OCI-LY7 (cell line): ENCODE results near the gene TDRD9. TPM values are rescaled to one million over a fixed set of nuclear protein-coding genes. Genes with fewer than 3 reads are reported as not detected.

Source experiments
- BruUV-seq: library from RNA; stranded (reverse); fragments of 400-500 nt; replicated peaks from 2 replicates; lab custom pipeline; 2021; lab: Mats Ljungman, UMichigan
- CTCF ChIA-PET: fragments of 300-600 bp; sonication (Branson Sonifier 250); formaldehyde crosslinking; loops from one replicate; lab custom pipeline; 2022; ENCODE audit warnings: antibody characterized with exemption; ENCODE audit not compliant: unreplicated experiment; lab: Charles Lee
- POLR2A ChIA-PET: fragments of 300-600 bp; sonication (Branson Sonifier 250); formaldehyde crosslinking; loops from one replicate; lab custom pipeline; 2022; ENCODE audit warnings: antibody characterized with exemption; lab: Charles Lee
- DNase-seq: peaks from one replicate; pipeline ENCODE4 v3.0.0-alpha.2; 2015; ENCODE audit warnings: low spot score
- H2AFZ ChIP-seq: fragments of 200-600 bp; sonication (generic), shearing (Covaris generic); 2 replicates; pipeline ENCODE4 v1.6.1; 2014; ENCODE audit warnings: mild to moderate bottlenecking, antibody characterized with exemption, low read length, moderate library complexity
- H3K27ac ChIP-seq: fragments of 200-600 bp; sonication (generic); 2 replicates; pipeline ENCODE4 v1.5.1; 2014; ENCODE audit warnings: mixed run types, low read depth, mild to moderate bottlenecking, moderate library complexity, low read length, inconsistent platforms; ENCODE audit not compliant: poor library complexity, severe bottlenecking
- H3K36me3 ChIP-seq: fragments of 200-600 bp; sonication (generic); 2 replicates; pipeline ENCODE4 v1.6.1; 2014; ENCODE audit warnings: mild to moderate bottlenecking, antibody characterized with exemption, low read length, moderate library complexity, mixed read lengths; ENCODE audit not compliant: insufficient read depth
- H3K4me1 ChIP-seq: fragments of 200-600 bp; sonication (generic); 2 replicates; pipeline ENCODE4 v1.5.1; 2014; ENCODE audit warnings: mild to moderate bottlenecking, low read length; ENCODE audit not compliant: insufficient read depth, poor library complexity, severe bottlenecking
- H3K4me2 ChIP-seq: fragments of 200-600 bp; sonication (generic); 2 replicates; pipeline ENCODE4 v1.6.1; 2014; ENCODE audit warnings: mild to moderate bottlenecking, low read length
- H3K4me3 ChIP-seq: fragments of 200-600 bp; sonication (generic); 2 replicates; pipeline ENCODE4 v1.5.1; 2014; ENCODE audit warnings: mild to moderate bottlenecking, low read depth, low read length; ENCODE audit not compliant: poor library complexity, severe bottlenecking
- H3K79me2 ChIP-seq: fragments of 200-600 bp; sonication (generic); 2 replicates; pipeline ENCODE4 v1.6.1; 2016; ENCODE audit warnings: low read depth, mild to moderate bottlenecking, low read length, moderate library complexity, mixed read lengths; ENCODE audit not compliant: insufficient read depth
- H3K9me2 ChIP-seq: fragments of 200-600 bp; sonication (generic); 2 replicates; pipeline ENCODE4 v1.6.1; 2016; ENCODE audit warnings: mild to moderate bottlenecking, low read length, mixed read lengths; ENCODE audit not compliant: insufficient read depth
- H3K9me3 ChIP-seq: fragments of 200-600 bp; sonication (generic); 2 replicates; pipeline ENCODE4 v1.6.1; 2014; ENCODE audit warnings: mild to moderate bottlenecking, mixed run types, low read length, mixed read lengths
- H4K20me1 ChIP-seq: fragments of 200-600 bp; sonication (generic); 2 replicates; pipeline ENCODE4 v1.6.1; 2014; ENCODE audit warnings: mild to moderate bottlenecking, antibody characterized with exemption, low read length, moderate library complexity, mixed read lengths; ENCODE audit not compliant: insufficient read depth
- EZH2phosphoT487 ChIP-seq: fragments of 200-600 bp; sonication (generic); IDR thresholded peaks from 2 replicates; pipeline ENCODE4 v1.6.1; 2018; ENCODE audit warnings: low read depth, borderline replicate concordance, mild to moderate bottlenecking, mixed run types, antibody characterized with exemption, low read length, moderate library complexity, mixed read lengths
- intact Hi-C: fragments of 100-400 bp; cut with micrococcal nuclease; formaldehyde crosslinking; loops from one replicate; pipeline ENCODE4 v1.10.0; 2022; ENCODE audit not compliant: unreplicated experiment
- total RNA-seq, 2 experiments: library from RNA; depleted of rRNA in 1 of 2; stranded (reverse); fragments of >200 nt in 1 of 2; shearing (Covaris generic) in 1 of 2; gene quantifications; 2 replicates each; pipeline ENCODE4 v1.2.3, GENCODE V29; 2014 to 2022
- TF ChIP-seq, protein P1 (sequence below): fragments of 200-600 bp; sonication (generic); conservative IDR thresholded peaks from 2 replicates; pipeline ENCODE4 v1.5.1; 2014; ENCODE audit warnings: mild to moderate bottlenecking, antibody characterized with exemption, low read length, moderate library complexity, mixed read lengths

The TDRD9 gene
- total RNA-seq, 2 experiments from 2014 or later, result not detected

DNA sequence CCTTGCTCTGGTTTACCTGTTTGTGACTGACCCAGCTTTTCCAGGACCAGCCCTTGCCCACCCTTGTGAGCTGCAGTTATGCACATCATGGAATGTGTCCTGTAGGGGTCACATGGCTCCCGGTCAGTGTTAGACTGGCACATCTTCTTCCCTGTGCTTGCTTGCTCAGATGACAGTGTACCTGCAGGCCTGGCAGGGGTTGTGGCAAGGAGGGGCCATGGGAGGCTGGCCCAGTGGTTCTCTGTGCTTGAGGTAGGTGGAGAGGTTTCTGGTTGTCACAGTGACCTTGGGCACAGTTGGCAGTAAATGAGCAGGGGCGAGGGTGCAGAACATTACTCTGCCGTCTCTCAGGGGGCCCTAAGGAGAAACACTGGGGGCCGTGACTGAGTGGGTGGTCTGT lies 41.7 kb downstream of the TDRD9 start:
- no peak overlapping the region for H2AFZ ChIP-seq
- H3K4me3 ChIP-seq, result no peak overlapping the region
- no peaks in the 10 kb centered on the region for H3K9me3 ChIP-seq
- no peaks in the 10 kb centered on the region for H3K79me2 ChIP-seq
- no peak overlapping the region for H3K27ac ChIP-seq
- H3K4me1 ChIP-seq, result no peaks in the 10 kb centered on the region
- BruUV-seq, result no TSS peak
- no peaks in the 10 kb centered on the region for H3K36me3 ChIP-seq
- ChIA-PET POLR2A (no interaction called here), CTCF (no interaction called here)
- H4K20me1 ChIP-seq, result no peaks in the 10 kb centered on the region
- no peaks in the 10 kb centered on the region for H3K9me2 ChIP-seq
- intact Hi-C loops, result no loop called here
- DNase-seq, result no peak
- no peak for TF ChIP-seq EZH2phosphoT487
- TF ChIP-seq, protein P1, sequence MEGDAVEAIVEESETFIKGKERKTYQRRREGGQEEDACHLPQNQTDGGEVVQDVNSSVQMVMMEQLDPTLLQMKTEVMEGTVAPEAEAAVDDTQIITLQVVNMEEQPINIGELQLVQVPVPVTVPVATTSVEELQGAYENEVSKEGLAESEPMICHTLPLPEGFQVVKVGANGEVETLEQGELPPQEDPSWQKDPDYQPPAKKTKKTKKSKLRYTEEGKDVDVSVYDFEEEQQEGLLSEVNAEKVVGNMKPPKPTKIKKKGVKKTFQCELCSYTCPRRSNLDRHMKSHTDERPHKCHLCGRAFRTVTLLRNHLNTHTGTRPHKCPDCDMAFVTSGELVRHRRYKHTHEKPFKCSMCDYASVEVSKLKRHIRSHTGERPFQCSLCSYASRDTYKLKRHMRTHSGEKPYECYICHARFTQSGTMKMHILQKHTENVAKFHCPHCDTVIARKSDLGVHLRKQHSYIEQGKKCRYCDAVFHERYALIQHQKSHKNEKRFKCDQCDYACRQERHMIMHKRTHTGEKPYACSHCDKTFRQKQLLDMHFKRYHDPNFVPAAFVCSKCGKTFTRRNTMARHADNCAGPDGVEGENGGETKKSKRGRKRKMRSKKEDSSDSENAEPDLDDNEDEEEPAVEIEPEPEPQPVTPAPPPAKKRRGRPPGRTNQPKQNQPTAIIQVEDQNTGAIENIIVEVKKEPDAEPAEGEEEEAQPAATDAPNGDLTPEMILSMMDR, result no peak
- H3K4me2 ChIP-seq, result no peak overlapping the region

DNA sequence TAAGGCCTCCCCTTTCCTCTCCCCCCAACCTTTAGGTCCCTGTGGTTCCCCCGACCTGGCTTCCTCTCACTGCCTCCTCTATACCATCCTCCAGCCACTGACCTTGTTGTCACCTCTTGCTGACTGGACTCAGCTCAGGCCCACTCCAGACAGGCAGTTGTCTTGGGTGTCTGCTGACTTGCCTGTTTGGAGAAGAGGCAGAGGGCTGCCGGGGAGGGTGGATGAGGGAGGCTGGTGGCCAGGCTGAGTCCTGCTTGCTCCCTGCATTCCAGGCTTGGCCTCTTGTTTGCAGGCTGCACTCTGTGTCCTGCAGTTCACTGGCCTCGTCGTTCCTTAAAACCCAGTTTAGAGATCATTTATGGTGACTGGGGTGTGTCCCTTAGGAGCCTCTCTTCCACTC lies 45.1 kb downstream of the TDRD9 start:
- H4K20me1 ChIP-seq, result no peaks in the 10 kb centered on the region
- ChIA-PET POLR2A (no interaction called here), CTCF (no interaction called here)
- H3K27ac ChIP-seq, result no peak overlapping the region
- no peak overlapping the region for H2AFZ ChIP-seq
- no peaks in the 10 kb centered on the region for H3K79me2 ChIP-seq
- no peaks in the 10 kb centered on the region for H3K9me3 ChIP-seq
- TF ChIP-seq, protein P1, result no peak
- TF ChIP-seq EZH2phosphoT487, result no peak
- BruUV-seq, result no TSS peak
- DNase-seq, result no peak
- H3K4me3 ChIP-seq, result no peak overlapping the region
- H3K4me1 ChIP-seq, result no peaks in the 10 kb centered on the region
- no peaks in the 10 kb centered on the region for H3K9me2 ChIP-seq
- intact Hi-C loops, result no loop called here
- H3K36me3 ChIP-seq, result no peaks in the 10 kb centered on the region
- no peak overlapping the region for H3K4me2 ChIP-seq

GRCh38 chr14:103974575-103974974 lies 46.3 kb downstream of the TDRD9 start:
- CTCF ChIA-PET, result no interaction called here
- no peak for DNase-seq
- no peaks in the 10 kb centered on the region for H3K9me3 ChIP-seq
- no peak overlapping the region for H3K4me3 ChIP-seq
- H3K36me3 ChIP-seq, result no peaks in the 10 kb centered on the region
- POLR2A ChIA-PET, result interaction anchor here (0.6 to 0.9 kb wide), 2 partner anchors 9 to 709 kb away, joined by 3 read pairs; no protein-coding TSS in a partner anchor
- H3K4me1 ChIP-seq, result no peaks in the 10 kb centered on the region
- H2AFZ ChIP-seq, result no peak overlapping the region
- H4K20me1 ChIP-seq, result no peaks in the 10 kb centered on the region
- no peaks in the 10 kb centered on the region for H3K9me2 ChIP-seq
- no peak overlapping the region for H3K4me2 ChIP-seq
- H3K27ac ChIP-seq, result no peak overlapping the region
- BruUV-seq, result no TSS peak
- no peak for TF ChIP-seq EZH2phosphoT487
- TF ChIP-seq, protein P1, result no peak
- intact Hi-C loops, result no loop called here
- no peaks in the 10 kb centered on the region for H3K79me2 ChIP-seq
